Glomerular visceral epithelial cell (primary cell): ENCODE measurements around the gene AGA.
A peak's percentile ranks its signal among the peaks of the same experiment; 100 is the strongest.

Source experiments
- DNase-seq: peaks from one replicate; pipeline ENCODE4 v3.0.0-alpha.2; 2016; ENCODE audit errors: extremely low spot score

AGA gene

DNA sequence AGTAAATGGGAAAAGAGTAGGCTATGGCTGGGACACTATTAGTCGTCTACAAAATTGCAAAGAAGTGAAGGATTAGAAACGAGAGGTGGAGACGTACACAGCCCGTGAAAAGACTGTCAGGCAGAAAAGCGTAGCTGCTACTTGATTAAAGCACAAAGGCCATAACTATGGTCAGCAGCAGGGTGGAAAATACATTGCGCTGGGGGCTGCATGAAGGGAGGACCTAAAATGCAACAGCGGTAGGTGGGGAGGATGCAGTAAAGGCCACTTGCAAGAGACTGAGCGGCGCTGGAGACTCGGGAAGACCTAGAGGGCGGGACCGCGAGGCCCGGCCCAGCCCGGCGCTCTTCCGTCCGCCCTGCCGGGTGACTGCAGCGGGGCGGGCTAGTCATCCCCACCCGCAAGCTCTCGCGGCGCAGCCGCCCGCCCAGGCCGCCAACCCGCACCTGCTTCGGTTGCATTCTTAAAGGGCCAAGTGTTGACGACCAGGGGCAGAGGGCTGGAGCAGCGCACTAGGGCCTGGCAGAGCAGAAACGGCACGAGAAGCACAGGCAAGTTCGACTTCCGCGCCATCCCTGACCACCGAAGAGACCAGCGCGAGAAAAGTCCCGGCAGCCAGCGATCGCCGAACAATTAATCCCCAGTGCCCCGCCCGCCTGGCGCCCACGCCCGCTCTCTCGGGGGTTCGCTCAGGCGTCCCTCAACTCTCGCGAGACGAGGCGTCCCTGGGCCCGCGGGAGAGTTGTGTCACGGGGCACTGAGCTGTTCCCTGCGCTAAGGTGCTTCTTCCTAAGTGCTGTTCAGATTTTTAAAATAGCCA, at the start of gene AGA:
AGA (minus strand) TSS at position 635 of the 820 bp plus-strand sequence; CDS start at position 573, 62 bp downstream.
- peak; percentile 95 for DNase-seq

DNA sequence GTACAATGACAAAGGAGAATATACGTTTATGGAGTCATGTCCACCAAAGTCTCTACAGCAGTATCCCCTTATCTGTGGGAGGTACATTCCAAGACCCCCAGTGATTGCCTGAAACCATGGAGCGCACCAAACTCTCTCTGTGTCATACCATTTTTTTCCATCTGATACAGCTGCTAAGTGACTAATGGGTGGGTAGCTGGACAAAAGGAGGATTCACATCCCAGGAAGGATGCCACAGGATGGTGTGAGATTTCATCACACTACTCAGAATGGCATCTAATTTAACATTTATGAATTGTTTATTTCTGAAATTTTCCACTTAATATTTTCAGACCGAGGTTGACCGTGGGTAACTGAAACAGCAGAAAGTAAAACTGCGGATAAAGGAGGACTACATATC, 49.8 kb upstream of the AGA start:
- DNase-seq: no peak

DNA sequence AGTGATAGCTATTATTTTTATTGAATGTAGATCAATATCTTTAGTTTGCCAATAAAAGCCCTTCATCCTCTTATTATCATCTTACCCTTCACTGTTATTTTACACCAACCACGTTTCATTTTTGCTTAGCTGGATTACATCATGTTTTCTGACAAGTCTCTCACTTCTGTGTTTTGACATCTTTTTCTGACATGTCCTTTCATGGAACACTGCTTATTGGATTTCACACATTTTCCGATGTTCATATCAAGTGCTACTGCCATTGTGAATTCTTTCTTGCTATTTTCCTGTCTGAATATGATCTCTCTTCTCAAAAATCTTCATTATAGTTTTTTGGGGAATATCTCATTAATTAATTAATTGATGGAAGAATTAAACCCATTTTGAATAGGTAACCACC, 48.5 kb upstream of the AGA start:
- DNase-seq: no peak

- DNase-seq: peak; percentile 39
These were observed 47.4 kb upstream of the AGA start for GRCh38 chr4:177489471-177490246.

GRCh38 chr4:177487977-177488376, 45.7 kb upstream of the AGA start:
- no peak for DNase-seq

GRCh38 chr4:177485528-177485927, 43.3 kb upstream of the AGA start:
- DNase-seq: peak; percentile 18

- peak; percentile 64 for DNase-seq
These were observed 42.4 kb upstream of the AGA start for GRCh38 chr4:177484613-177485021.

GRCh38 chr4:177483760-177484159, 41.5 kb upstream of the AGA start:
- no peak for DNase-seq

GRCh38 chr4:177483271-177483670, 41.0 kb upstream of the AGA start:
- no peak for DNase-seq

DNA sequence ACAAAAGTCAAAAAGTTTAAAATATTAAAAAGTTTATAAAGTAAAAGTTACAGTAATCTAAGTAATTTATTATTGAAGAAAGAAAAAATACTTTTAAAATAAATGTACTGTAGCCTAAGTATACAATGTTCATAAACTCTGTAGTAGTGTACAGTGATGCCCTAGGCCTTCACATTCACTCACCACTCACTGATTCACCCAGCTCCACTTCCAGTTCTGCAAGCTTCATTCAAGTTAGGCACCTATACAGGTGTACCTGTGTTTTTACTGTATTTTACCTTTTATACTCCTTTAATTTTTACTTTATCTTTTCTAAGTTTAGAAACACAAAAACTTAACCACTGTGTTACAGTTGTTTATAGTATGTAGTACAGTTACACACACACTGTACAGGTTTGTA, 40.1 kb upstream of the AGA start:
- DNase-seq: no peak

DNA sequence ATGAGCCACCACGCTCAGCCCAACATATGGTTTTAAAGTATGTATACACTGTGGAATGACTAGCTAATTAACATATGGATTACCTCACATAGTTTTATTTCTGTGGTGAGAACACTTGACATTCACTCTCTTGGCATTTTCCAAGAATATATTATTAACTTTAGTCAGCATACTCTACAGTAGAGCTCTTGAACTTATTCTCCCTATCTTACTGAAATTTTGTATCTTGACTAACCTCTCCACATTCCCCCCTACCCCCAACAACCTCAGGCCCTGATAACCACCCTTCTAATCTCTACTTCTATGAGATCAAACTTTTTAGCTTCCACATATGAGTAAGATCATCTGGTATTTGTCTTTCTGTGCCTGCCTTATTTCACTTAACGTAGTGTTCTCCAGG, 38.6 kb upstream of the AGA start:
- peak; percentile 15 for DNase-seq

DNA sequence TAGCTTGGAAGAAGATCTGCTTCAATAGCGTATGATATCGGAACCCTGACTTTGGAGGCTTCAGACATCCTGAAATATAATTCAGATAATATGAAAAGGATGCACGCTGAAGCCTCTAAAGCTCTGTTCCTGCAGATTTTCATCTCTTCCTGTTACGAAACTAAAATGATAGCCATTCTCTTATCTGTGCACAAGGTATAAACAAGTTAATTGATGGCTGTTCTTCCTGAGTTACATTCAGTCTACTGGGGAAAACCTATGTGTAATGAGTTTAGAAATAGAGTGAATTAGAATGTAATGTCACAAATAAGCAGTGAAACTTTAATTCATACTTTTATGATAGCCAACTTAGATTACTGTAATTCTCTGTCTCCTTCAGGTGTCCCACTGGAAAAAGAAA, 36.8 kb upstream of the AGA start:
- DNase-seq: no peak

DNA sequence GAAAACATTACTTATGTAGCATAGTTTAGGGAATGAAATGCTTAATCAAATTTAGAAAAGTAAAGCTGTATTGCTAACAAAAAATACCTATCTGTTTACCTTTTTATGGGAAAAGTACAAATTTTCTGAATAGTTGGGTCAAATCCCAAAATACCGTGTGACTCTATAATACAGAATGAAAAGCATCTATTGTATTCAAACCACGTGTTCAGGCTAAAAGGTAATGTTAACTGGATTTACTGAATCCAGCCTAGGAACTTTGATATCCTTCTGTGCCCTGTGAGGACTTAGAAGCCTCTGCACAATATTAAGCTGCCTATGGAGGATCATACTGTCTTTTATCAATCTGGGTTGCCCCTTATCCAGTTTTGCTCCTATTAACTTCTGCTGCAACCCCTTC, 36.3 kb upstream of the AGA start:
- DNase-seq: no peak

DNA sequence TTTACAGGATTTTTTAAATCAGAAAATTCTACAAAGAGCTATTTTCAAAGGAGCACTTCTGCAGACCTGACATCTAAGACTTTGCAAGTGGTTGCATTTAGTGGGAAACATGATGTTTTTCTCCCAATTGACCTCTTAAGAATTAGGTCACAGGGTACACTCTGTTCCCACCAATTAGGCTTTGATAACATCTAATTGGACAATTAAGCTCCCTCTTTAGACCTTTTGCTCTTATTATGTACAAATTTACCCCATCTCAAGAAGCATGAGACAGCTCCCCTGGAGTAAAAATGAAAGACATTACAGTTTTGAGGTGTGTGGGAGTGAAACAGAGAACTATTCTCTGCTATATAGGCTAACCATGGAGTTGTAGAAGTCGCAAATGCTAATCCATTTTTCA, 31.8 kb upstream of the AGA start:
- DNase-seq: no peak

- DNase-seq: no peak
These were observed 21.8 kb upstream of the AGA start for GRCh38 chr4:177464026-177464425.

DNA sequence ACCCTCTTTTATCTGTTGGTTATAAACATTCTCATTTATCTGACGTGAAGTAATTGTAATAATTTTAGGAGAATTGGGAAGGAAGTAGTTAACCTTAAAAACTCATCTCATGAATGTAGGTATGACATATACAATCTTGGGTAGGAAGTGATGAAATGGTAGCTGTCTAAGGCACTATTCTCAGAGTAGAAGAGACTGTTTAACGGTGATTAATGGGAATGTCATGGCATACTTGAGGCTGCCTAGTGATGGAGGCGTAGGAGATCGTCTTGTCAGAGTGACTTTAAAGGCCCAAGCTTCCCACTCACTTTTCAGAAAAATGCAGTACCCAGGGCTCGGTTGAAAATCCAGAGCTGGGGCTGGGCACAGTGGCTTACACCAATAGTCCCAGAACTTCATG, 19.4 kb upstream of the AGA start:
- no peak for DNase-seq

- DNase-seq: no peak
These were observed 18.2 kb upstream of the AGA start for GRCh38 chr4:177460460-177460859.

- no peak for DNase-seq
These were observed 13.3 kb upstream of the AGA start for GRCh38 chr4:177455561-177455970.

DNA sequence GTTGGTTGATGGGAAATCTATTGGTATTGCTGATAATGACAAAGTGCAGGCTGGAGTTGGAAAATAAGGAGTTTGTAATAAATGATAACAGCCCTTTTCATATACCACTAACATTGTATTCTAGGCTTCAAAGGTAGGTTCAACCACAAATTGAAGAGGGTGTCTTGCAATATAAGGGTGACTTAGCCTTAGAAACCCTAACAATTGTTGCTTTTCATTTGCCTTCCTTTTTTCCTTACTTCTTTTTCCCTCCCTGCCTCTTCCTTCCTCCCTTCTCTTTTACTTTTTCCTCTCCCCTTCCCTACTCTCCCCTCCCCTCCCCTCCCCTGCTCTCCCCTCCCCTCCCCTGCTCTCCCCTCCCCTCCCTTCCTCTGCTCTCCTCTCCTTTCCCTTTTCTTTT, 10.9 kb upstream of the AGA start:
- no peak for DNase-seq

- peak; percentile 16 for DNase-seq
These were observed 8.9 kb upstream of the AGA start for GRCh38 chr4:177451108-177451500.

DNA sequence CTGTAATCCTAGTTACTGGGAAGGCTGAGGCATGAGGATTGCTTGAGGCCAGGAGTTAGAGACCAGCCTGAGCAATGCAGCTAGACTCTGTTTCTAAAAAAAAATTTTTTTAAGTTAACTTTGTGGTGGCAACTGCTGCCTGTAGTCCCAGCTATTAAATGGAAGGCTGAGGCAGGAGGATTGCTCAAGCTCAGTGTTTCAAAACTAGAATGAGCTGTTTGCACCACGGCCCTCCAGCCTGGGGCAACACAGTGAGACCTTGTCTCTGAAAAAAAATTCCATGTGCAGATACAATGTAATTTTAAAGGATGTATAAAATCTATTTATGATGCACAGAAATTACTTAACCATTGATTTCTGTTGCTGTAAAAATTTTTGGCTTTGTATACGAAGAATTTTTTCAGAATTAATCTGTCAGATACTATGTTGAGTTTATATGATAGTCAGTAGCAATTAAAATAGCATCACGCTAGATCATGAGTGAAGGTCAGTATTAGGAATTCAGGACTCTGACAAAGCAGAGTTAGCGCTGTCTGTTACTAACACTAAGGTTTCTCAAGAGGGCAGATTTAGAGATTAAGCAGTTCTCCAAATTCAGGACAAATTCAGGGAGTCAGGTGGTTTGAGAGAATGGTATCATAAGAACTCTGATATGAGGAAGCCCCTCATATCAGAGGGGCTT, 8.3 kb upstream of the AGA start:
- no peak for DNase-seq

DNA sequence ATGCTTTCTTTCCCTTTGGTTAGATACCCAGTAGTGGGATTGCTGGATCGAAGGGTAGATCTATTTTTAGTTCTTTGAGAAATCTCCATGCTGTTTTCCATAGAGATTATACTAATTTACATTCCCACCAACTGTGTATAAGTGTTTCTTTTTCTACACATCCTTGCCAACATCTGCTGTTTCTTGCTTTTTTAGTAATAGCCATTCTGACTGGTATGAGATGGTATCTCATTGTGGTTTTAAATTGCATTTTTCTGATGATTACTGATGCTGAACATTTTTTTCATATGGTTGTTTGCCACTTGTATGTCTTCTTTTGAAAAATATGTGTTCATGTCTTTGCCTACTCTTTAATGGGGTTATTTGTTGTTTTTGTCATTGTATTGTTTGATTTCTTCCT, 6.6 kb upstream of the AGA start:
- peak; percentile 25 for DNase-seq
